WTC11 (cell line): Measurements from ENCODE around the gene SRSF11. TPM values are rescaled to one million over a fixed set of nuclear protein-coding genes. Genes with fewer than 3 reads are reported as not detected.

ENCODE experiments used
- ATAC-seq: fragments of 200-7000 bp; cut with Tn5 transposase; 2 replicates; pipeline ENCODE4 v1.10.0; 2021; ENCODE audit warnings: mild to moderate bottlenecking, moderate library complexity
- CTCF ChIA-PET: fragments of 300-600 bp; sonication (Branson Sonifier 250); formaldehyde crosslinking; loops from one replicate; lab custom pipeline; 2021; ENCODE audit warnings: antibody characterized with exemption; lab: Charles Lee
- POLR2A ChIA-PET: fragments of 350-600 bp; sonication (Branson Sonifier 250); formaldehyde crosslinking; loops from one replicate; lab custom pipeline; 2021; ENCODE audit warnings: antibody characterized with exemption; lab: Charles Lee
- DNase-seq: peaks from one replicate; pipeline ENCODE4 v3.0.0; 2021; ENCODE audit warnings: low spot score
- H3K27ac Mint-ChIP-seq: 2 replicates; pipeline ENCODE4 v1.8.0; 2021; ENCODE audit warnings: mixed read lengths
- H3K27me3 Mint-ChIP-seq: 2 replicates; pipeline ENCODE4 v1.8.0; 2021; ENCODE audit warnings: low read depth, mild to moderate bottlenecking, moderate library complexity, mixed read lengths
- H3K36me3 Mint-ChIP-seq: 2 replicates; pipeline ENCODE4 v1.8.0; 2021; ENCODE audit warnings: mixed read lengths
- H3K4me1 Mint-ChIP-seq: 2 replicates; pipeline ENCODE4 v1.8.0; 2022; ENCODE audit warnings: mixed read lengths
- H3K4me3 Mint-ChIP-seq: 2 replicates; pipeline ENCODE4 v1.8.0; 2021; ENCODE audit warnings: mild to moderate bottlenecking, moderate library complexity, mixed read lengths
- H3K9me3 Mint-ChIP-seq: 2 replicates; pipeline ENCODE4 v1.8.0; 2021; ENCODE audit warnings: mixed read lengths
- CBFB ChIP-seq: sonication (generic); formaldehyde crosslinking; IDR thresholded peaks from 2 replicates; pipeline ENCODE4 v1.8.1; 2022; ENCODE audit warnings: mild to moderate bottlenecking, low read depth, missing genetic modification reagents
- CREM ChIP-seq: sonication (generic); formaldehyde crosslinking; IDR thresholded peaks from 2 replicates; pipeline ENCODE4 v1.8.1; 2022; ENCODE audit warnings: mild to moderate bottlenecking, missing genetic modification reagents, moderate library complexity
- ETV6 ChIP-seq: sonication (generic); formaldehyde crosslinking; IDR thresholded peaks from 2 replicates; pipeline ENCODE4 v1.8.1; 2022; ENCODE audit warnings: mild to moderate bottlenecking, missing genetic modification reagents
- FOXP1 ChIP-seq: sonication (generic); formaldehyde crosslinking; IDR thresholded peaks from 2 replicates; pipeline ENCODE4 v1.8.0; 2022; ENCODE audit warnings: missing genetic modification reagents, mild to moderate bottlenecking, moderate library complexity, borderline replicate concordance
- IRF2 ChIP-seq: sonication (generic); formaldehyde crosslinking; IDR thresholded peaks from 2 replicates; pipeline ENCODE4 v1.8.0; 2022; ENCODE audit warnings: low read depth, missing genetic modification reagents, borderline replicate concordance
- JUN ChIP-seq: sonication (generic); formaldehyde crosslinking; IDR thresholded peaks from 2 replicates; pipeline ENCODE4 v1.8.0; 2023; ENCODE audit warnings: mild to moderate bottlenecking, missing genetic modification reagents
- MXD4 ChIP-seq: fragments of 250-450 bp; sonication (Bioruptor Pico); IDR thresholded peaks from 2 replicates; pipeline ENCODE4 v1.8.0; 2021; ENCODE audit warnings: mild to moderate bottlenecking, moderate library complexity, borderline replicate concordance
- MYBL2 ChIP-seq: sonication (generic); formaldehyde crosslinking; IDR thresholded peaks from 2 replicates; pipeline ENCODE4 v1.8.1; 2023; ENCODE audit warnings: mild to moderate bottlenecking, moderate library complexity, missing genetic modification reagents
- NR1H2 ChIP-seq: sonication (generic); formaldehyde crosslinking; IDR thresholded peaks from 2 replicates; pipeline ENCODE4 v1.9.0; 2021; ENCODE audit warnings: mild to moderate bottlenecking, moderate library complexity, missing genetic modification reagents
- SMAD4 ChIP-seq: sonication (generic); formaldehyde crosslinking; IDR thresholded peaks from 2 replicates; pipeline ENCODE4 v1.8.0; 2022; ENCODE audit warnings: mild to moderate bottlenecking, missing genetic modification reagents
- SOX15 ChIP-seq: fragments of 250-450 bp; sonication (Bioruptor Pico); IDR thresholded peaks from 2 replicates; pipeline ENCODE4 v1.9.0; 2021; ENCODE audit warnings: mild to moderate bottlenecking
- TP53 ChIP-seq: sonication (generic); formaldehyde crosslinking; IDR thresholded peaks from 2 replicates; pipeline ENCODE4 v1.8.1; 2023; ENCODE audit warnings: mild to moderate bottlenecking, missing genetic modification reagents
- ZNF317 ChIP-seq: sonication (generic); formaldehyde crosslinking; IDR thresholded peaks from 2 replicates; pipeline ENCODE4 v1.8.1; 2023; ENCODE audit warnings: low read depth, mild to moderate bottlenecking, moderate library complexity, missing genetic modification reagents, borderline replicate concordance
- total RNA-seq: library from RNA; stranded (reverse); gene quantifications from 3 replicates; pipeline ENCODE4 v1.2.3, GENCODE V29; 2021
- TF ChIP-seq, protein P1 (sequence below): sonication (generic); formaldehyde crosslinking; IDR thresholded peaks from 2 replicates; pipeline ENCODE4 v1.8.1; 2023; ENCODE audit warnings: mild to moderate bottlenecking, missing genetic modification reagents
- TF ChIP-seq, protein P2 (sequence below): sonication (generic); formaldehyde crosslinking; IDR thresholded peaks from 2 replicates; pipeline ENCODE4 v1.8.0; 2023; ENCODE audit warnings: missing genetic modification reagents
- TF ChIP-seq, protein P3 (sequence below): sonication (generic); formaldehyde crosslinking; IDR thresholded peaks from 2 replicates; pipeline ENCODE4 v1.8.1; 2022; ENCODE audit warnings: low read depth, mild to moderate bottlenecking, moderate library complexity, missing genetic modification reagents, borderline replicate concordance
- TF ChIP-seq, protein P4 (sequence below): sonication (generic); formaldehyde crosslinking; IDR thresholded peaks from 2 replicates; pipeline ENCODE4 v1.8.0; 2022; ENCODE audit warnings: mild to moderate bottlenecking, missing genetic modification reagents
- TF ChIP-seq, protein P5 (sequence below): sonication (generic); formaldehyde crosslinking; IDR thresholded peaks from 2 replicates; pipeline ENCODE4 v1.8.1; 2023; ENCODE audit warnings: mild to moderate bottlenecking, missing genetic modification reagents, moderate library complexity
- TF ChIP-seq, protein P6 (sequence below): sonication (generic); formaldehyde crosslinking; IDR thresholded peaks from 2 replicates; pipeline ENCODE4 v1.8.1; 2023; ENCODE audit warnings: mild to moderate bottlenecking, missing genetic modification reagents, moderate library complexity
- TF ChIP-seq, protein P7 (sequence below): sonication (generic); formaldehyde crosslinking; IDR thresholded peaks from 2 replicates; pipeline ENCODE4 v1.8.1; 2023; ENCODE audit warnings: mild to moderate bottlenecking, missing genetic modification reagents, borderline replicate concordance
- TF ChIP-seq, protein P8 (sequence below): fragments of 250-450 bp; sonication (Bioruptor Pico); IDR thresholded peaks from 2 replicates; pipeline ENCODE4 v1.8.0; 2021; ENCODE audit warnings: mild to moderate bottlenecking

SRSF11 gene
- total RNA-seq, 1 experiment from 2014 or later = 193 TPM

DNA sequence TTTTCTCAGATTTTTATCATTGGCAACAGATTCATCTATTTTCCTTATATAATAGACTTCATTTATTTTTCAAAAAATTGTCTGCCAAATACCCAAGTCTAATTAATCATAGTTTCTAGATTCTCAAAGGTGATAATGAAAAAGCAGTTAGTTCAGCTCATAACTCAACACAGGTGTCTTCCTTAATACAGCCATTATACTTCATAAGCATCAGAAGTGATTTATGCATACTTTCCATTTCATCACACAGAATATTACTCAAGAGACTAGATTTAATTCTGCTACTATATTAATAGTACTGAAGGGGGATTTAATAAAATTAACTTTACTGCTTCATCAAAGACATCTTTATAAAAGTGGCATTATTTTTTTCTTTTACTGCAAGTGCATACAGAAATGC, 18.8 kb downstream of the SRSF11 start:
- CTCF ChIA-PET = no interaction called here
- TF ChIP-seq, protein P1, sequence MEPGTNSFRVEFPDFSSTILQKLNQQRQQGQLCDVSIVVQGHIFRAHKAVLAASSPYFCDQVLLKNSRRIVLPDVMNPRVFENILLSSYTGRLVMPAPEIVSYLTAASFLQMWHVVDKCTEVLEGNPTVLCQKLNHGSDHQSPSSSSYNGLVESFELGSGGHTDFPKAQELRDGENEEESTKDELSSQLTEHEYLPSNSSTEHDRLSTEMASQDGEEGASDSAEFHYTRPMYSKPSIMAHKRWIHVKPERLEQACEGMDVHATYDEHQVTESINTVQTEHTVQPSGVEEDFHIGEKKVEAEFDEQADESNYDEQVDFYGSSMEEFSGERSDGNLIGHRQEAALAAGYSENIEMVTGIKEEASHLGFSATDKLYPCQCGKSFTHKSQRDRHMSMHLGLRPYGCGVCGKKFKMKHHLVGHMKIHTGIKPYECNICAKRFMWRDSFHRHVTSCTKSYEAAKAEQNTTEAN (CRISPR knock-in tag) = no peak
- TF ChIP-seq, protein P2, sequence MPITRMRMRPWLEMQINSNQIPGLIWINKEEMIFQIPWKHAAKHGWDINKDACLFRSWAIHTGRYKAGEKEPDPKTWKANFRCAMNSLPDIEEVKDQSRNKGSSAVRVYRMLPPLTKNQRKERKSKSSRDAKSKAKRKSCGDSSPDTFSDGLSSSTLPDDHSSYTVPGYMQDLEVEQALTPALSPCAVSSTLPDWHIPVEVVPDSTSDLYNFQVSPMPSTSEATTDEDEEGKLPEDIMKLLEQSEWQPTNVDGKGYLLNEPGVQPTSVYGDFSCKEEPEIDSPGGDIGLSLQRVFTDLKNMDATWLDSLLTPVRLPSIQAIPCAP (CRISPR knock-in tag) = no peak
- TF ChIP-seq, protein P3, sequence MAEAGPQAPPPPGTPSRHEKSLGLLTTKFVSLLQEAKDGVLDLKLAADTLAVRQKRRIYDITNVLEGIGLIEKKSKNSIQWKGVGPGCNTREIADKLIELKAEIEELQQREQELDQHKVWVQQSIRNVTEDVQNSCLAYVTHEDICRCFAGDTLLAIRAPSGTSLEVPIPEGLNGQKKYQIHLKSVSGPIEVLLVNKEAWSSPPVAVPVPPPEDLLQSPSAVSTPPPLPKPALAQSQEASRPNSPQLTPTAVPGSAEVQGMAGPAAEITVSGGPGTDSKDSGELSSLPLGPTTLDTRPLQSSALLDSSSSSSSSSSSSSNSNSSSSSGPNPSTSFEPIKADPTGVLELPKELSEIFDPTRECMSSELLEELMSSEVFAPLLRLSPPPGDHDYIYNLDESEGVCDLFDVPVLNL (CRISPR knock-in tag) = no peak
- TF ChIP-seq, protein P4, sequence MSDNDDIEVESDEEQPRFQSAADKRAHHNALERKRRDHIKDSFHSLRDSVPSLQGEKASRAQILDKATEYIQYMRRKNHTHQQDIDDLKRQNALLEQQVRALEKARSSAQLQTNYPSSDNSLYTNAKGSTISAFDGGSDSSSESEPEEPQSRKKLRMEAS (CRISPR knock-in tag) = no peak
- TF ChIP-seq, protein P5, sequence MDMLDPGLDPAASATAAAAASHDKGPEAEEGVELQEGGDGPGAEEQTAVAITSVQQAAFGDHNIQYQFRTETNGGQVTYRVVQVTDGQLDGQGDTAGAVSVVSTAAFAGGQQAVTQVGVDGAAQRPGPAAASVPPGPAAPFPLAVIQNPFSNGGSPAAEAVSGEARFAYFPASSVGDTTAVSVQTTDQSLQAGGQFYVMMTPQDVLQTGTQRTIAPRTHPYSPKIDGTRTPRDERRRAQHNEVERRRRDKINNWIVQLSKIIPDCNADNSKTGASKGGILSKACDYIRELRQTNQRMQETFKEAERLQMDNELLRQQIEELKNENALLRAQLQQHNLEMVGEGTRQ (CRISPR knock-in tag) = no peak
- TF ChIP-seq ETV6 (CRISPR knock-in tag) (no peak), SOX15 (CRISPR knock-in tag) (no peak)
- TF ChIP-seq, protein P6, sequence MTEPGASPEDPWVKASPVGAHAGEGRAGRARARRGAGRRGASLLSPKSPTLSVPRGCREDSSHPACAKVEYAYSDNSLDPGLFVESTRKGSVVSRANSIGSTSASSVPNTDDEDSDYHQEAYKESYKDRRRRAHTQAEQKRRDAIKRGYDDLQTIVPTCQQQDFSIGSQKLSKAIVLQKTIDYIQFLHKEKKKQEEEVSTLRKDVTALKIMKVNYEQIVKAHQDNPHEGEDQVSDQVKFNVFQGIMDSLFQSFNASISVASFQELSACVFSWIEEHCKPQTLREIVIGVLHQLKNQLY (CRISPR knock-in tag) = no peak
- POLR2A ChIA-PET = no interaction called here
- H3K4me3 Mint-ChIP-seq = no peak overlapping the region
- no peak for ATAC-seq
- H3K27me3 Mint-ChIP-seq = no peaks in the 10 kb centered on the region
- DNase-seq = no peak
- H3K27ac Mint-ChIP-seq = no peak overlapping the region
- no peaks in the 10 kb centered on the region for H3K4me1 Mint-ChIP-seq
- peaks cover 80% of the 10 kb centered on the region for H3K36me3 Mint-ChIP-seq
- H3K9me3 Mint-ChIP-seq = no peaks in the 10 kb centered on the region

DNA sequence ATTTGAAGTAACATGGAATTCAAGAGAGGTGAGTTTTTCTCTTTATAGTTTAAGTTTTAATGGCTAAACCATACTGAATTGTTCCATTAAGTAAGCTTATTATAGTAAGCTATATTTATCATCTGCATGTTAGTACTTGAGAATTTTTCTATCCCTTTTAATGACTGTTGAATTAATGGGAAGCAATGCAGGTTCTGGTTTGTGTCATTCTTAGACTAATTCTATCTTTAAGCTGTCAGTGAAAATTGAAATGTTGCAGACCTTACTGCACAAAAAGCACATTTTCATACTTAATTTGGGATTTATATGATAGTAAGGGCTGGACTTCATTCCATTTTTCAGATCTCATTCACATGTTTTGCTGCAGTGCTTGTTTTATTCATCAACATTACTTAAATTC, 25.9 kb downstream of the SRSF11 start:
- no peaks in the 10 kb centered on the region for H3K27me3 Mint-ChIP-seq
- ATAC-seq = no peak
- no peak overlapping the region for H3K4me3 Mint-ChIP-seq
- no peak overlapping the region for H3K27ac Mint-ChIP-seq
- H3K9me3 Mint-ChIP-seq = no peaks in the 10 kb centered on the region
- TF ChIP-seq IRF2 (CRISPR knock-in tag) (no peak), NR1H2 (CRISPR knock-in tag) (no peak), MYBL2 (CRISPR knock-in tag) (no peak), ZNF317 (no peak), FOXP1 (CRISPR knock-in tag) (no peak), CBFB (no peak), MXD4 (CRISPR knock-in tag) (no peak), CREM (CRISPR knock-in tag) (no peak), JUN (CRISPR knock-in tag) (no peak), TP53 (CRISPR knock-in tag) (no peak), SMAD4 (no peak)
- TF ChIP-seq, protein P7, sequence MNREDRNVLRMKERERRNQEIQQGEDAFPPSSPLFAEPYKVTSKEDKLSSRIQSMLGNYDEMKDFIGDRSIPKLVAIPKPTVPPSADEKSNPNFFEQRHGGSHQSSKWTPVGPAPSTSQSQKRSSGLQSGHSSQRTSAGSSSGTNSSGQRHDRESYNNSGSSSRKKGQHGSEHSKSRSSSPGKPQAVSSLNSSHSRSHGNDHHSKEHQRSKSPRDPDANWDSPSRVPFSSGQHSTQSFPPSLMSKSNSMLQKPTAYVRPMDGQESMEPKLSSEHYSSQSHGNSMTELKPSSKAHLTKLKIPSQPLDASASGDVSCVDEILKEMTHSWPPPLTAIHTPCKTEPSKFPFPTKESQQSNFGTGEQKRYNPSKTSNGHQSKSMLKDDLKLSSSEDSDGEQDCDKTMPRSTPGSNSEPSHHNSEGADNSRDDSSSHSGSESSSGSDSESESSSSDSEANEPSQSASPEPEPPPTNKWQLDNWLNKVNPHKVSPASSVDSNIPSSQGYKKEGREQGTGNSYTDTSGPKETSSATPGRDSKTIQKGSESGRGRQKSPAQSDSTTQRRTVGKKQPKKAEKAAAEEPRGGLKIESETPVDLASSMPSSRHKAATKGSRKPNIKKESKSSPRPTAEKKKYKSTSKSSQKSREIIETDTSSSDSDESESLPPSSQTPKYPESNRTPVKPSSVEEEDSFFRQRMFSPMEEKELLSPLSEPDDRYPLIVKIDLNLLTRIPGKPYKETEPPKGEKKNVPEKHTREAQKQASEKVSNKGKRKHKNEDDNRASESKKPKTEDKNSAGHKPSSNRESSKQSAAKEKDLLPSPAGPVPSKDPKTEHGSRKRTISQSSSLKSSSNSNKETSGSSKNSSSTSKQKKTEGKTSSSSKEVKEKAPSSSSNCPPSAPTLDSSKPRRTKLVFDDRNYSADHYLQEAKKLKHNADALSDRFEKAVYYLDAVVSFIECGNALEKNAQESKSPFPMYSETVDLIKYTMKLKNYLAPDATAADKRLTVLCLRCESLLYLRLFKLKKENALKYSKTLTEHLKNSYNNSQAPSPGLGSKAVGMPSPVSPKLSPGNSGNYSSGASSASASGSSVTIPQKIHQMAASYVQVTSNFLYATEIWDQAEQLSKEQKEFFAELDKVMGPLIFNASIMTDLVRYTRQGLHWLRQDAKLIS (CRISPR knock-in tag) = no peak
- TF ChIP-seq, protein P8, sequence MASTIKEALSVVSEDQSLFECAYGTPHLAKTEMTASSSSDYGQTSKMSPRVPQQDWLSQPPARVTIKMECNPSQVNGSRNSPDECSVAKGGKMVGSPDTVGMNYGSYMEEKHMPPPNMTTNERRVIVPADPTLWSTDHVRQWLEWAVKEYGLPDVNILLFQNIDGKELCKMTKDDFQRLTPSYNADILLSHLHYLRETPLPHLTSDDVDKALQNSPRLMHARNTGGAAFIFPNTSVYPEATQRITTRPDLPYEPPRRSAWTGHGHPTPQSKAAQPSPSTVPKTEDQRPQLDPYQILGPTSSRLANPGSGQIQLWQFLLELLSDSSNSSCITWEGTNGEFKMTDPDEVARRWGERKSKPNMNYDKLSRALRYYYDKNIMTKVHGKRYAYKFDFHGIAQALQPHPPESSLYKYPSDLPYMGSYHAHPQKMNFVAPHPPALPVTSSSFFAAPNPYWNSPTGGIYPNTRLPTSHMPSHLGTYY = no peak
- no peaks in the 10 kb centered on the region for H3K4me1 Mint-ChIP-seq
- CTCF ChIA-PET = no interaction called here
- POLR2A ChIA-PET = no interaction called here
- peaks cover 85% of the 10 kb centered on the region for H3K36me3 Mint-ChIP-seq
- DNase-seq = no peak
